Measurements from ENCODE around the gene KRTAP5-11. TPM values are rescaled to one million over a fixed set of nuclear protein-coding genes. Genes with fewer than 3 reads are reported as not detected.
"Not testable (repeated sequence)": the region's sequence is repeated elsewhere in the genome, so short reads cannot be mapped to it uniquely, and the experiment has no call there.

Gene KRTAP5-11
- total and polyA plus RNA-seq, 2 of the 4 experiments (the other 2 are of a cell fraction): not detected

DNA sequence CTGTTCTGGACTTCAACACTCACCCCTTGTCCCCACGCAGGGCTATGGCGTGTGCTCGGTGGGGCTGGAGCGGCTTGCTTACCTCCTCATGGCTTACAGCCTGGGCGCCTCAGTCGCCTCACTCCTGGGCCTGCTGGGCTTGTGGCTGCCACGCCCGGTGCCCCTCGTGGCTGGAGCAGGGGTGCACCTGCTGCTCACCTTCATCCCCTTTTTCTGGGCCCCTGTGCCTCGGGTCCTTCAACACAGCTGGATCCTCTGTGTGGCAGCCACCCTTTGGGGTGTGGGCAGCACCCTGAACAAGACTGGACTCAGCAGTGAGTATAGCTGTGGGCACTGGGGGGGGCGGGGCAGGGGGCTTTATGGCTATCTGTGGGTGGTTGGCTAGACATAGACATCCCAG lies 20.5 kb upstream of the KRTAP5-11 start:
- H4K91ac ChIP-seq (ENCODE audit: insufficient read depth, low read depth, low read length); BruUV-seq (replicated peaks); H3K4ac ChIP-seq (ENCODE audit: low read depth, low read length); in situ Hi-C loops (cut with MboI; ENCODE audit: low sequenced_read_pairs); CTCF ChIA-PET; H3K4me2 ChIP-seq (ENCODE audit: low read depth, low read length); H2BK15ac ChIP-seq (ENCODE audit: low read depth, low read length); H3K14ac ChIP-seq (replicated peaks; ENCODE audit: low read depth, low read length); DNase-seq; H3K56ac ChIP-seq (ENCODE audit: extremely low read depth, insufficient read depth, low read length); H3K4me1 ChIP-seq (ENCODE audit: control insufficient read depth, insufficient read depth, low read length); POLR2A ChIA-PET (ENCODE audit: unreplicated experiment); H4K8ac ChIP-seq (ENCODE audit: low read depth in 2 of 2, low read length in 2 of 2); H3K9me1 ChIP-seq (ENCODE audit: insufficient read depth, low read length); H4K20me1 ChIP-seq (ENCODE audit: insufficient read depth, low read length); H2BK120ac ChIP-seq (ENCODE audit: low read depth, low read length); H2AK9ac ChIP-seq (replicated peaks; ENCODE audit: low read depth, low read length, poor library complexity); H4K5ac ChIP-seq (ENCODE audit: low read depth, low read length); H2BK20ac ChIP-seq (ENCODE audit: low read depth, low read length); ATAC-seq (ENCODE audit: low read depth); H3K79me1 ChIP-seq (ENCODE audit: low read depth in 1 of 2, low read length in 2 of 2); H2BK5ac ChIP-seq (ENCODE audit: low read depth, low read length, poor library complexity, severe bottlenecking); dilution Hi-C loops (cut with HindIII; ENCODE audit: low sequenced_read_pairs, unreplicated experiment); H3K9me3 ChIP-seq (ENCODE audit: control insufficient read depth, insufficient read depth, low read length); intact Hi-C loops (cut with micrococcal nuclease); H3K27me3 ChIP-seq (ENCODE audit: control insufficient read depth, insufficient read depth, low read length); H3K4me3 ChIP-seq (ENCODE audit: insufficient read depth, low read depth, low read length); H3K23ac ChIP-seq (ENCODE audit: low read depth, low read length); H2AK5ac ChIP-seq (ENCODE audit: low read depth, low read length); H3K27ac ChIP-seq (ENCODE audit: insufficient read depth, low read length); H3K18ac ChIP-seq (ENCODE audit: low read depth, low read length); H3K36me3 ChIP-seq (ENCODE audit: control insufficient read depth, insufficient read depth, low read length); H3K9ac ChIP-seq (ENCODE audit: low read depth, low read length); H2AFZ ChIP-seq (replicated peaks; ENCODE audit: low read length, poor library complexity): not testable (repeated sequence)
- 71% methylated on average over 3 of the region's 11 CpGs; no CpG with 5 or more reads in 1 of the 2 experiments for WGBS, 2 experiments (ENCODE audit: extremely low coverage in 2 of 2, insufficient read length in 1 of 2)

DNA sequence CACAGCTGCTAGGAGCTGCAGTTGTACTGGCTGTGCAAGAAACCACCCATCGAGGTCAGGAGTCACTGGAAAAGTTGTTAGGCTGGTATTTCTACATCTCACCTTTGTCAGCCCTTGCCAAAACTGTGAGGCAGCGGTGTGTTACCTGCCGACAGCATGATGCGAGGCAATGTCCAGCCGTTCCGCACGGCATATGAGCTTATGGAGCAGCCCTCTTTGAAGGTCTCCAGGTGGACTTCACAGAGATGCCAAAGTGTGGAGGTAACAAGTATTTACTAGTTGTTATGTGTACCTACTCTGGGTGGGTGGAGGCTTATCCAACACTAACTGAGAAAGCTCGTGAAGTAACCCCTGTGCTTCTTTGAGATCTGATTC lies 6.9 kb upstream of the KRTAP5-11 start:
- H3K27ac ChIP-seq (ENCODE audit: insufficient read depth, low read length); H3K23ac ChIP-seq (ENCODE audit: low read depth, low read length); POLR2A ChIA-PET (ENCODE audit: unreplicated experiment); ATAC-seq (ENCODE audit: low read depth); H3K4me3 ChIP-seq (ENCODE audit: insufficient read depth, low read depth, low read length); H3K9me3 ChIP-seq (ENCODE audit: control insufficient read depth, insufficient read depth, low read length); H3K4me2 ChIP-seq (ENCODE audit: low read depth, low read length); H2AK5ac ChIP-seq (ENCODE audit: low read depth, low read length); H2AK9ac ChIP-seq (replicated peaks; ENCODE audit: low read depth, low read length, poor library complexity); H3K56ac ChIP-seq (ENCODE audit: extremely low read depth, insufficient read depth, low read length); BruUV-seq (replicated peaks); H2BK5ac ChIP-seq (ENCODE audit: low read depth, low read length, poor library complexity, severe bottlenecking); H3K4ac ChIP-seq (ENCODE audit: low read depth, low read length); H2BK15ac ChIP-seq (ENCODE audit: low read depth, low read length); H2BK120ac ChIP-seq (ENCODE audit: low read depth, low read length); H3K9me1 ChIP-seq (ENCODE audit: insufficient read depth, low read length); H3K18ac ChIP-seq (ENCODE audit: low read depth, low read length); H4K5ac ChIP-seq (ENCODE audit: low read depth, low read length); H4K91ac ChIP-seq (ENCODE audit: insufficient read depth, low read depth, low read length); H2AFZ ChIP-seq (replicated peaks; ENCODE audit: low read length, poor library complexity); H4K20me1 ChIP-seq (ENCODE audit: insufficient read depth, low read length); H3K9ac ChIP-seq (ENCODE audit: low read depth, low read length); H3K36me3 ChIP-seq (ENCODE audit: control insufficient read depth, insufficient read depth, low read length); H3K4me1 ChIP-seq (ENCODE audit: control insufficient read depth, insufficient read depth, low read length); dilution Hi-C loops (cut with HindIII; ENCODE audit: low sequenced_read_pairs, unreplicated experiment); H3K14ac ChIP-seq (replicated peaks; ENCODE audit: low read depth, low read length); DNase-seq; H3K79me1 ChIP-seq (ENCODE audit: low read depth in 1 of 2, low read length in 2 of 2); H2BK20ac ChIP-seq (ENCODE audit: low read depth, low read length); H4K8ac ChIP-seq (ENCODE audit: low read depth in 2 of 2, low read length in 2 of 2); in situ Hi-C loops (cut with MboI; ENCODE audit: low sequenced_read_pairs); intact Hi-C loops (cut with micrococcal nuclease); H3K27me3 ChIP-seq (ENCODE audit: control insufficient read depth, insufficient read depth, low read length): not testable (repeated sequence)
- 72% methylated on average over 2 of the region's 8 CpGs; no CpG with 5 or more reads in 1 of the 2 experiments for WGBS, 2 experiments (ENCODE audit: extremely low coverage in 2 of 2, insufficient read length in 1 of 2)
- CTCF ChIA-PET: interaction anchor here (1.4 kb wide), 1 partner anchor 10 kb away, joined by 4 read pairs; no protein-coding TSS in a partner anchor

All from IMR-90 (cell line).